NCI-H1048 (cell line): ENCODE measurements around the gene SMARCD2.
"Not testable (repeated sequence)": the region's sequence is repeated elsewhere in the genome, so short reads cannot be mapped to it uniquely, and the experiment has no call there.

Experiments used
- DNase-seq: peaks from one replicate; lab custom pipeline; 2025; lab: John Stamatoyannopoulos, UW

The SMARCD2 gene

GRCh38 chr17:63850401-63850800 is 7.9 kb upstream of the SMARCD2 start:
- DNase-seq, result no peak

DNA sequence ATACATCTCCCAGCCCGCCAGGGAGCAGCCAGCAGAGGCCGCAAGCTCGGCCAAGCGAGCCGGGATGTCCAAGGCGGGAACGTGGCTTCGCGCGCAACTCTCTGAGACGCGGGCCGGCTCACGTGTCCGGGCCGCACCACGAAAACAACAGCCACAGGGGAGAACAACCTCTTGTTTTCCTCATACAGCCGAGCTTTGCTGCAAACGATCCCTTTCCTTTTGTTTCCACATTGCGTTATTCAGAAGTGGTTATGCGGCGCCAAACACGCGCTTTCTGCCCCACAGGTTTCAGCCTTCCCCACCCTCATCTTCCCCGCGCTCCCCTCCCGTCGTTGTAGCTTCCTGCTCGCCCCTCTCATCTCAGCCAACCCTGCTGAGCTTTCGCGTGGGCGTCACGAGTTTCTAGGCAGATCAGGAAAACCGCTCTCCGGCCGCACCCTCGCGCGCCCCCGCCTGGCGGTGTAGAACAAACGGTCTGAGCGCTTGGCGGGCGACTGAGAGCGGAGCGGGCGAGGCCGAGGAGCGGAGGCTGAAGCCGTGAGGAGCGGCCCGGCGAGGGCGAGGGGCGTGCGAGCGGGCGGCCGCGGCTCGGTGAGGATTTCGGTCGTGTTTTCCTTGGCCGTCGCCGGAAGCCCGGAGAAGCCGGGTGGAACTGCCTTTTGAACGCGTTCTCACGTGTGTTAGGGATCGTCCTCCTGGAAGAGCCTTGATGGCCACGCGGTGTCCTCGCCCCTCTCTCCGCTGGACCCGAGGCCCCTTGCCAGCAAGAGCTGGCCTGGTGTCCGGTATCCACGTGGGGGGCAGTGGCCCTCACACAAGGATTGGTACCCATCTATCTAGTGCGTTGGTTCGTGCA is 6.6 kb upstream of the SMARCD2 start:
- no peak for DNase-seq

DNA sequence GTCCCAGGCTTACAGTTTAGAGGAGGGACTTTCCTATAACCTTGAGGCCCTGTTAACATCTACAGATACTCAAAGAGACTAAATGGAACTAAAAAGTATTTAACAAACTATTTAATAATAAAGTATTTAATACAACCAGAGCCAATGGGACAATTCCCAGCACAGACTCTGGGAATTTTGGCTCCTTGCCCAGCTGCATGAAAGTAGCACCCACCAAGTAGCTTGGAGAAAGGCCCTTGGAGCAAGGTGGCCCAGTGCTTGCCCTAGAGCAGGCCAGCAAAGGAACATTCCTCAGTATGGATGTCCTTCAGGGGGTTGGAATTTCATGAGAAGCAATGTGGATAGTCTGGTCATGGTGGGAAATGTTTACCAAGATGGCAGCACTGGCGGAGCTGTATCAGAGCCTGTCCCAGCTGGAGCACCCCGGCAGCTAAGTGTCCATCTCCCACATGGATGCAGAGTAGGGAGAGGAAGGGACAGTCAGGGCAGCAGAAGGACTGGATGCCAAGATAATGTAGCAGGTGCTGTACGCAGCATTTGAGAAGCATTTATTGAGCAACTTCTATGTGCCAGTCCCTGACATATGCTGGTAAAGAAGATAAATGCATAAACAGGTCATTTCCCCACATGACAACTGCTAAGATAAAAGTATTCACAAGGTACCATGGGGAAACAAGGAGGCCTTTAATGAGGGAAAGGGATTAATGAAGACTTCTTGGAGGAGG is 5.2 kb upstream of the SMARCD2 start:
- DNase-seq, result no peak

- no peak for DNase-seq
These were observed 3.0 kb upstream of the SMARCD2 start for GRCh38 chr17:63845509-63845908.

GRCh38 chr17:63843910-63844677 is 1.6 kb upstream of the SMARCD2 start:
- no peak for DNase-seq

DNA sequence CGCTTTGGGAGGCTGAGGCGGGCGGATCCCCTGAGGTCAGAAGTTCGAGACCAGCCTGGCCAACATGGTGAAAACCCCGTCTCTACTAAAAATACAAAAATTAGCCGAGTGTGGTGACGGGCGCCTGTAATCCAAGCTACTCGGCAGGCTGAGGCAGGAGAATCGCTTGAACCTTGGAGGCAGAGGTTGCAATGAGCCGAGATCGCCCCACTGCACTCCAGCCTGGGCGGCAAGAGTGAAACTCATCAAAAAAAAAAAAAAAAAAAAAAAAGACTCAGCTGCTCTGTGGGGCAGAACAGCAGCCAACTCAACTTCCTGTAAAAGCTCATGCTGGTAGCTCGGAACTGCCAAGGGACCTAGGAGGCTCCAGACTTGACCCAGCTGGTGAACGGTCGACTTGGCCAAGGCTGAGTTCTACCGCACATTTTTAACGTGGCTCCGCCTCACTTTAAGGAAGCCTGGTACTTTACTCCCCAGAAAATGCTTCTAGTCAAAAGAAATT is 953 bp upstream of the SMARCD2 start:
- not testable (repeated sequence) for DNase-seq

DNA sequence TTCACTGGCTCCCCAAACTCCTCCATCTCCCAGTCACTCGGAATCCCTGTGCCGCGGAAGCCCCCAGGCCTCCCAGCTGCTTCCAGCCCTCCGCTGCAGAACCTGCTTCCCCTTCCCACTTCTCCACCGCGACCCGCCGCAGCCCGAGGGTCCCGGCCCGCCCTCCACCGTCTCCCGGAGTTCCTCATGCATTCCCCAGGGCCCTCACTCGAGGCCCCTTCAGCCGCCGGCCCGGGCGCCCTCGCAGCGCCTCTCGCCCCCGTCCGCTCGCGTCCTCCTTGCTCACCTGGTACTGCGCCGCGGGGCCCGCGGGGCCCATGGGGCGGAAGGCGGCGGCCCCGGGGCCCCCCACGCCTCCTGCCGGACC is 329 bp downstream of the SMARCD2 start:
- no peak for DNase-seq

- DNase-seq, result no peak
These were observed 924 bp downstream of the SMARCD2 start for GRCh38 chr17:63841350-63842172.

DNA sequence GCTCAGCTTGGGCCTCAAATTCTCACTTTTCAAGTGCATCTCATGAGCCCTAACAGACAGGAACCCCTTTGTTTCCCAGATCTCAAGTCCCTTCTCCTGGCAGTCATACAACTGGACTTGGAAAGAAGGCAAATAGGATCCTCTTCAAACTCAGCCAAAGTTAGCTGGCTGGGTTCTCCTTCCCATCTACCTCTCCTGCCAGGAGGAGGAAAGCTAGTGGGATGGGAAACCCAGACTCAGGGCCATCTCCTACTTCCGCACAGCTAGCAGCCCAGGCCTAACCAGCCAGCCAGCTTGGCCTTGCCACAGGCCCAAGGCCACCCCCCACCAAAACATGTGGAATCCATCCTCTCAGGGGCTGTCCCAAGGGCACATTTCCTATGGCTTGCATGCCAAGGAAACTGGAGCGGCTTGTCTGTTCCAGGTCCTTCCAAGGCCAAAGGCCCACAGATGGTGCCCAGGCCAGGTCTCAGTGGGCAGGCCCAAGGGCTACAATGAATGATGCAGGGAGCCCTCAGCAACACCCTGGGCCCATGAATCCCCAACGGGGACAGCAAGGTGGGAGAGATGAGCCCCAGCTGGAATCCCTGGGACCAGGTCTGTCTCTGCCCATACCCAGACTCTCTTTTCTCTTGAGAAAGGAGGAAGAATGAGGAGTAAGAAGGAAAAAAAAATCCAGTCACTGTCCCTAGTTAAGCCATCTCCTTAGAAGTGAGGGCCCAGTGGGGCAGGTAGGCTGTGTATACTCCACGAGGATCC is 1.7 kb downstream of the SMARCD2 start:
- no peak for DNase-seq

DNA sequence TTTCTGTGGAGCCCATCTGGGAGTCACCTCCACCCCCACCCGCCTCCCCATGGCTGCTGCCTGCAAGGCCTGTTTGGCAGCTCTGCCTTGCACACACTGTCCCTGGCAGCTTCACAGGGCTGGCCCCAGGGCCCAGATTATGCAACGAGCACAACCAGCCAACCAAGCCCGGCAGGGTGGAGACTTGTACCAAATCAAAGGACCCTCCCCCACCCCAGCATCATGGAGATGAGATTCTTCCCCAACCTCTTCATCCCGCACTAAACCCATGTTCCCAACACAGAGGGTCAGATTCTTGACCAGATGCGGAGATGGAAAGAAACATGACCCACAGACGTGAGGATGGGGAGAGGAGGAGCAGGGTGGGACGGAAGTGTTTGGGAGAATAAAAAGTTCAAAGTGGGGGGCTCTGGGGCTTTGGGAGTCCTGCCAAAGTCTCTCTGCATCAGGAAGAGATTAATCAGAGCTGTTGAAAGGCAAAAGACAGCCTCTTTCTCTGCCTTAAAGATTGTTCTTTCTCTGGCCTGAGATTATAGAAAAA is 3.8 kb downstream of the SMARCD2 start:
- DNase-seq, result no peak

GRCh38 chr17:63837962-63838600 is 4.4 kb downstream of the SMARCD2 start:
- no peak for DNase-seq

- DNase-seq, result no peak
These were observed 5.0 kb downstream of the SMARCD2 start for GRCh38 chr17:63837480-63837879.

DNA sequence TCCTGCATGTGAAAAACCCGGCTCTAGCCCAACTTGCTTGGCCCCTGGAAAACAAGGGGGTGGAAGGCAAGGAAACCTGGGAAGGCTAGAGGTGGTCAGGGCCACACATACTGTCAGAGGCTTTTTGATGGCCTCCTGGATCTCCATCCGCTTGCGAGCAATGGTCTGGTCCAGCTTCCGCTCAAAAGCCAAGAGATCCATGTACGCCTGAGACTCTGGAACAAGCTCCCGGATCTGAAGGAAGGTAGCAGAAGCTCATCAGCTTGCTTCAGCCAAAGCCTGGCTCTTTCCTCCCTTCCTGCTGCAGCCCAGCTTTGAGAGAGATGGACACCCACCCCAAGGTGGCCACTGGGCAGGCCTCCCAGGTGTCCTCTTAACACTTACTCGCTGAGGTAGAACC is 5.7 kb downstream of the SMARCD2 start:
- DNase-seq, result no peak

GRCh38 chr17:63835167-63835720 is 7.2 kb downstream of the SMARCD2 start:
- DNase-seq, result no peak

GRCh38 chr17:63834431-63835166 is 7.9 kb downstream of the SMARCD2 start:
- peak; percentile 41 for DNase-seq

GRCh38 chr17:63833741-63834373 is 8.6 kb downstream of the SMARCD2 start:
- no peak for DNase-seq

DNA sequence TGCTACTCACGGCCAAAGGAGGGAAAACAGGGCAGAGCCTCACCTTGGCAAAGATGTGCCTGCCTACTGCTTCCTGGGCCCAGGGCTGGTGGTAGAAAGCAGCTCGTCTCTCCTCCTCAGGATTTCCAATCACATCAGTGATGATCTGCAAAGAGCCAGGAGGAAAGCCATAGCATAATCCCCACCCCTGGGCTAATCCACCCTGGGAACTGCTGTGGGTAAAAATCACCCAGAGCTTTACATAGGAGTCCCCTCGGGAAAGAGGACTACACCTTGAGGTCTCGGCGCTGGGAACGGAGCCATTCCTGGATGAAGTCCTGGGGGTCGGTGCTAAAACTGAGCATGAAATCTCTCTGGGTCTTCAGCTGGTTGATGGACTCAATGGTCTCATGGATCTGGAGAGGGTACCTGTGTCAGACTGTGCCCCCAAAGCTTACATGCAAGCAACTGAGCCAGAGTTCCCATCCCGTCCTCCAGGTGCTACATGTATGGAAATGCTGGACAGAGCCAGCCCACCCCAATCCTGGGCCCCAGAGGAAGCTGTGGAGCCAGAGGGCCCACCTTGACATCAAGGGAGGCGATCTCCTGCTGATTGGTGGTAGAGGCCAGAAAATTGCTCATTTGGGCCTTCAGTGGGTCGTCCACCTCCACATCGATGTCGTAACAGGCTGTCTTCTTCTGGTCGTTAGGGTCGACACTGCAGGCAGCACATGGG is 9.3 kb downstream of the SMARCD2 start:
- no peak for DNase-seq

GRCh38 chr17:63832455-63832854 is 10.0 kb downstream of the SMARCD2 start:
- no peak for DNase-seq
